IPS-15b (cell line): ENCODE measurements around the gene AHCYL1.

Experiments
- H3K27me3 ChIP-seq: one replicate; pipeline ENCODE4 v1.6.1; 2013; ENCODE audit warnings: low read length; ENCODE audit not compliant: control insufficient read depth, insufficient read depth
- H3K36me3 ChIP-seq: one replicate; pipeline ENCODE4 v1.6.1; 2013; ENCODE audit warnings: low read length; ENCODE audit not compliant: control insufficient read depth, insufficient read depth
- H3K4me1 ChIP-seq: one replicate; pipeline ENCODE4 v1.6.1; 2013; ENCODE audit warnings: mild to moderate bottlenecking, low read length; ENCODE audit not compliant: control insufficient read depth, insufficient read depth
- H3K4me3 ChIP-seq: one replicate; pipeline ENCODE4 v1.5.1; 2013; ENCODE audit warnings: low read depth, low read length
- H3K9ac ChIP-seq: one replicate; pipeline ENCODE4 v1.6.1; 2013; ENCODE audit warnings: low read depth, mild to moderate bottlenecking, low read length
- H3K9me3 ChIP-seq: one replicate; pipeline ENCODE4 v1.6.1; 2013; ENCODE audit warnings: mild to moderate bottlenecking, low read length; ENCODE audit not compliant: control insufficient read depth, insufficient read depth

AHCYL1 gene

GRCh38 chr1:110068646-110069403 lies 84.3 kb downstream of the AHCYL1 start:
- Histone ChIP-seq H3K4me3 (peak overlapping the region; percentile 49), H3K9ac (no peak overlapping the region)

GRCh38 chr1:110069404-110070281 lies 85.1 kb downstream of the AHCYL1 start:
- no peaks in the 10 kb centered on the region for H3K9me3 ChIP-seq
- H3K36me3 ChIP-seq = no peaks in the 10 kb centered on the region
- peak overlapping the region; percentile 49 for H3K4me3 ChIP-seq
- no peaks in the 10 kb centered on the region for H3K4me1 ChIP-seq
- no peak overlapping the region for H3K9ac ChIP-seq
- peaks cover 93% of the 10 kb centered on the region for H3K27me3 ChIP-seq

More at GRCh38 chr1:110068646-110069403, 84.3 kb downstream of the AHCYL1 start:
- Histone ChIP-seq H3K4me1 (no peaks in the 10 kb centered on the region), H3K9me3 (no peaks in the 10 kb centered on the region), H3K27me3 (peaks cover 88% of the 10 kb centered on the region), H3K36me3 (no peaks in the 10 kb centered on the region)

GRCh38 chr1:110070282-110070669 lies 85.7 kb downstream of the AHCYL1 start:
- Histone ChIP-seq H3K4me3 (peak overlapping the region; percentile 49), H3K27me3 (peaks cover 95% of the 10 kb centered on the region), H3K4me1 (no peaks in the 10 kb centered on the region), H3K36me3 (no peaks in the 10 kb centered on the region), H3K9ac (no peak overlapping the region), H3K9me3 (no peaks in the 10 kb centered on the region)

GRCh38 chr1:110070671-110071242 lies 86.2 kb downstream of the AHCYL1 start, which contains the start of gene ALX3:
Gene ALX3 (minus strand): TSS chr1:110070672. CDS start chr1:110070612, 60 bp downstream.
- H3K4me1 ChIP-seq = no peaks in the 10 kb centered on the region
- no peaks in the 10 kb centered on the region for H3K36me3 ChIP-seq
- H3K27me3 ChIP-seq = peaks cover 93% of the 10 kb centered on the region
- peak within 1 kb of the TSS; percentile 49 for H3K4me3 ChIP-seq
- H3K9ac ChIP-seq = no peak within 1 kb of the TSS
- no peaks in the 10 kb centered on the region for H3K9me3 ChIP-seq
